Keratinocyte (primary cell): Measurements from ENCODE around the gene EGFR. TPM values are rescaled to one million over a fixed set of nuclear protein-coding genes. Genes with fewer than 3 reads are reported as not detected.

Experiments
- DNase-seq: peaks from one replicate; pipeline ENCODE4 v3.0.0-alpha.2; 2011; ENCODE audit warnings: low read depth, missing footprints, low spot score
- FAIRE-seq: peaks from 2 replicates; lab custom pipeline; 2011; peaks lifted over from hg19 to GRCh38; lab: Jason Lieb, UNC
- H2AFZ ChIP-seq: 2 replicates; pipeline ENCODE4 v1.6.0; 2012; ENCODE audit warnings: low read length, control low read depth, inconsistent platforms; ENCODE audit not compliant: control insufficient read depth
- H3K27ac ChIP-seq: 2 replicates; pipeline ENCODE4 v1.5.1; 2011; ENCODE audit warnings: low read length; ENCODE audit not compliant: control insufficient read depth, insufficient read depth
- H3K27me3 ChIP-seq: 3 replicates; pipeline ENCODE4 v1.6.0; 2011; ENCODE audit warnings: low read length; ENCODE audit not compliant: control insufficient read depth, insufficient read depth; ENCODE audit errors: extremely low read depth
- H3K36me3 ChIP-seq, 2 experiments: 2 replicates in 1 of 2; 3 replicates in 1 of 2; pipeline ENCODE4 v1.5.1; 2011; ENCODE audit warnings: low read length in 2 of 2, mild to moderate bottlenecking in 1 of 2; ENCODE audit not compliant: control insufficient read depth in 2 of 2, insufficient read depth in 2 of 2; ENCODE audit errors: extremely low read depth in 1 of 2
- H3K4me1 ChIP-seq: 3 replicates; pipeline ENCODE4 v1.5.1; 2011; ENCODE audit warnings: low read length; ENCODE audit not compliant: control insufficient read depth, insufficient read depth; ENCODE audit errors: extremely low read depth
- H3K4me2 ChIP-seq: 3 replicates; pipeline ENCODE4 v1.6.0; 2011; ENCODE audit warnings: low read depth, low read length; ENCODE audit not compliant: control insufficient read depth, insufficient read depth; ENCODE audit errors: extremely low read depth
- H3K4me3 ChIP-seq, 3 experiments: fragments of 200-600 bp in 1 of 3; sonication (generic) in 1 of 3; 2 replicates in 2 of 3; 3 replicates in 1 of 3; pipeline ENCODE4 v1.5.1; 2011 to 2016; ENCODE audit warnings: low read length in 3 of 3, mild to moderate bottlenecking in 3 of 3, control low read depth in 2 of 3, inconsistent platforms in 1 of 3, low read depth in 1 of 3, mixed read lengths in 1 of 3, mixed run types in 1 of 3, moderate library complexity in 1 of 3; ENCODE audit not compliant: control insufficient read depth in 2 of 3, insufficient read depth in 2 of 3; ENCODE audit errors: extremely low read depth in 1 of 3
- H3K79me2 ChIP-seq: 2 replicates; pipeline ENCODE4 v1.6.0; 2012; ENCODE audit warnings: low read length; ENCODE audit not compliant: control insufficient read depth, insufficient read depth
- H3K9ac ChIP-seq: 3 replicates; pipeline ENCODE4 v1.6.0; 2011; ENCODE audit warnings: low read length; ENCODE audit not compliant: control insufficient read depth, insufficient read depth; ENCODE audit errors: extremely low read depth
- H3K9me1 ChIP-seq: 3 replicates; pipeline ENCODE4 v1.6.0; 2011; ENCODE audit warnings: low read length; ENCODE audit not compliant: control insufficient read depth, insufficient read depth; ENCODE audit errors: extremely low read depth
- H3K9me3 ChIP-seq: 2 replicates; pipeline ENCODE4 v1.5.1; 2012; ENCODE audit warnings: low read depth, low read length; ENCODE audit not compliant: control insufficient read depth
- H4K20me1 ChIP-seq: 3 replicates; pipeline ENCODE4 v1.6.0; 2011; ENCODE audit warnings: low read length; ENCODE audit not compliant: control insufficient read depth, insufficient read depth; ENCODE audit errors: extremely low read depth
- CTCF ChIP-seq, 3 experiments: IDR thresholded peaks in 1 of 3; conservative IDR thresholded peaks in 1 of 3; optimal IDR thresholded peaks in 1 of 3; 2 replicates in 2 of 3; 3 replicates in 1 of 3; pipeline versions ENCODE3 to v1.5.1; 2011; ENCODE audit warnings: low read length in 3 of 3, mild to moderate bottlenecking in 3 of 3, moderate library complexity in 2 of 3, control low read depth in 1 of 3, inconsistent platforms in 1 of 3; ENCODE audit not compliant: insufficient read depth in 2 of 3; ENCODE audit errors: extremely low read depth in 1 of 3
- EZH2 ChIP-seq: IDR thresholded peaks from one replicate; pipeline ENCODE4 v1.6.1; 2012; ENCODE audit warnings: inconsistent platforms, mild to moderate bottlenecking, low read length, moderate library complexity
- dilution Hi-C: fragments of 300-500 bp; cut with MboI; formaldehyde crosslinking; loops from one replicate; pipeline ENCODE4 v1.7.0; 2020; ENCODE audit warnings: low sequenced_read_pairs; ENCODE audit not compliant: extremely low pct_ligation_motif_present
- polyA plus RNA-seq, 5 experiments: library from polyadenylated mRNA; depleted of rRNA in 3 of 5; stranded (reverse) in 3 of 5; stranded (forward) in 1 of 5; unstranded in 1 of 5; fragments of >200 nt; gene quantifications; 1 replicate in 1 of 5; 2 replicates in 3 of 5; 3 replicates in 1 of 5; pipeline versions ENCODE4 v1.2.1 to v1.2.3, GENCODE V29; 2011 to 2012; ENCODE audit warnings: missing spikeins in 2 of 5, low read depth in 1 of 5, low replicate concordance in 1 of 5

EGFR gene
- polyA plus RNA-seq, 1 donor (not counting 4 experiments of a cell fraction or from before 2014, with no cell fraction given), result 120 TPM

GRCh38 chr7:55178863-55179773 lies 160.3 kb downstream of the EGFR start:
- DNase-seq, result no peak
- no peak overlapping the region for H3K4me3 ChIP-seq
- dilution Hi-C loops, result no loop called here
- no peak overlapping the region for H2AFZ ChIP-seq
- no peak for FAIRE-seq
- H3K27ac ChIP-seq, result no peak overlapping the region
- no peaks in the 10 kb centered on the region for H3K9me3 ChIP-seq
- H3K9me1 ChIP-seq, result no peaks in the 10 kb centered on the region
- H3K4me2 ChIP-seq, result no peak overlapping the region
- H3K36me3 ChIP-seq, result peaks cover 73% of the 10 kb centered on the region in 2 experiments
- no peaks in the 10 kb centered on the region for H3K4me1 ChIP-seq
- TF ChIP-seq EZH2 (no peak), CTCF (optimal IDR thresholded peaks at IDR 0.05 in 1 of 3, IDR thresholded peaks at IDR 0.05 in 1 of 3, conservative IDR thresholded peaks at IDR 0.05 in 1 of 3; ENCODE audit: extremely low read depth in 1 of 3, insufficient read depth in 2 of 3, low read length in 3 of 3) (no peak)
- peaks cover 2% of the 10 kb centered on the region for H3K79me2 ChIP-seq
- no peaks in the 10 kb centered on the region for H3K27me3 ChIP-seq
- H4K20me1 ChIP-seq, result peaks cover 7% of the 10 kb centered on the region
- no peak overlapping the region for H3K9ac ChIP-seq

- FAIRE-seq, result no peak
Measured at GRCh38 chr7:55179931-55180682, 161.3 kb downstream of the EGFR start.

More at GRCh38 chr7:55179931-55180682, 161.3 kb downstream of the EGFR start:
- no peak overlapping the region for H3K27ac ChIP-seq
- dilution Hi-C loops, result no loop called here
- H3K9me3 ChIP-seq, result no peaks in the 10 kb centered on the region
- TF ChIP-seq CTCF (optimal IDR thresholded peaks at IDR 0.05 in 1 of 3, IDR thresholded peaks at IDR 0.05 in 1 of 3, conservative IDR thresholded peaks at IDR 0.05 in 1 of 3; ENCODE audit: extremely low read depth in 1 of 3, insufficient read depth in 2 of 3, low read length in 3 of 3), result no peak
- TF ChIP-seq EZH2, result no peak
- peaks cover 7% of the 10 kb centered on the region for H4K20me1 ChIP-seq
- H3K9ac ChIP-seq, result no peak overlapping the region
- DNase-seq, result no peak
- no peak overlapping the region for H3K4me3 ChIP-seq
- H3K4me1 ChIP-seq, result peaks cover under 1% of the 10 kb centered on the region
- H3K79me2 ChIP-seq, result peaks cover 2% of the 10 kb centered on the region
- H3K9me1 ChIP-seq, result no peaks in the 10 kb centered on the region
- H3K4me2 ChIP-seq, result no peak overlapping the region
- no peaks in the 10 kb centered on the region for H3K27me3 ChIP-seq
- H2AFZ ChIP-seq, result no peak overlapping the region
- peaks cover 65 to 67% of the 10 kb centered on the region in 2 experiments for H3K36me3 ChIP-seq
